ENCODE results near the gene NRXN3.

NRXN3 gene

GRCh38 chr14:78652727-78653126 lies 482.6 kb downstream of the NRXN3 start:
- in situ Hi-C loops (cut with HindIII; ENCODE audit: low sequenced_read_pairs), result no loop called here
- DNase-seq (ENCODE audit: low read depth), result no peak
- no peak overlapping the region for H3K4me3 ChIP-seq (ENCODE audit: low read depth, low read length)
- no peak for TF ChIP-seq CTCF (IDR thresholded peaks at IDR 0.05; ENCODE audit: low read depth, low read length, missing control alignments)

GRCh38 chr14:78653173-78653572 lies 483.0 kb downstream of the NRXN3 start:
- in situ Hi-C loops (cut with HindIII; ENCODE audit: low sequenced_read_pairs), result no loop called here
- no peak for TF ChIP-seq CTCF (IDR thresholded peaks at IDR 0.05; ENCODE audit: low read depth, low read length, missing control alignments)
- DNase-seq (ENCODE audit: low read depth), result no peak
- H3K4me3 ChIP-seq (ENCODE audit: low read depth, low read length), result no peak overlapping the region

DNA sequence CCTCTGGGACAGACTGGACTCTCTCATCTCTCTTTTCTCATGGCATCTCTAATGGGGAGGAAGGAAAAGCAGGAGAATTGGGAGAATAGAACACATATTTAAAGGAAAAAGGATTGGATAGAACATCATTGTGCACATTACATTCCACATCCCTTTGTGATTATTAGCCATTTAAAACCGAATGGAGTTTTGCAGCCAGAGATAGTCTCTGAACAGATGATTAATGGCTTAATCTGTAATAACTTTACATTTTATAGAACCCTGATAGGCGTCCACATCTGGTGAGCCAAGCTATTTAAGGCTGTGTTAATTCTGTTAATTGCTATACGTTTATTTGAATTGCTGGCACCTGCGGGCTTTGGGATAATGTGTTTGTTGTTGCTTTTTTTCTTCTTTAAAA lies 487.3 kb downstream of the NRXN3 start:
- in situ Hi-C loops (cut with HindIII; ENCODE audit: low sequenced_read_pairs), result no loop called here
- H3K4me3 ChIP-seq (ENCODE audit: low read depth, low read length), result no peak overlapping the region
- no peak for DNase-seq (ENCODE audit: low read depth)
- TF ChIP-seq CTCF (IDR thresholded peaks at IDR 0.05; ENCODE audit: low read depth, low read length, missing control alignments), result no peak

GRCh38 chr14:78664841-78665240 lies 494.7 kb downstream of the NRXN3 start:
- in situ Hi-C loops (cut with HindIII; ENCODE audit: low sequenced_read_pairs), result no loop called here
- no peak overlapping the region for H3K4me3 ChIP-seq (ENCODE audit: low read depth, low read length)
- no peak for DNase-seq (ENCODE audit: low read depth)
- TF ChIP-seq CTCF (IDR thresholded peaks at IDR 0.05; ENCODE audit: low read depth, low read length, missing control alignments), result no peak

DNA sequence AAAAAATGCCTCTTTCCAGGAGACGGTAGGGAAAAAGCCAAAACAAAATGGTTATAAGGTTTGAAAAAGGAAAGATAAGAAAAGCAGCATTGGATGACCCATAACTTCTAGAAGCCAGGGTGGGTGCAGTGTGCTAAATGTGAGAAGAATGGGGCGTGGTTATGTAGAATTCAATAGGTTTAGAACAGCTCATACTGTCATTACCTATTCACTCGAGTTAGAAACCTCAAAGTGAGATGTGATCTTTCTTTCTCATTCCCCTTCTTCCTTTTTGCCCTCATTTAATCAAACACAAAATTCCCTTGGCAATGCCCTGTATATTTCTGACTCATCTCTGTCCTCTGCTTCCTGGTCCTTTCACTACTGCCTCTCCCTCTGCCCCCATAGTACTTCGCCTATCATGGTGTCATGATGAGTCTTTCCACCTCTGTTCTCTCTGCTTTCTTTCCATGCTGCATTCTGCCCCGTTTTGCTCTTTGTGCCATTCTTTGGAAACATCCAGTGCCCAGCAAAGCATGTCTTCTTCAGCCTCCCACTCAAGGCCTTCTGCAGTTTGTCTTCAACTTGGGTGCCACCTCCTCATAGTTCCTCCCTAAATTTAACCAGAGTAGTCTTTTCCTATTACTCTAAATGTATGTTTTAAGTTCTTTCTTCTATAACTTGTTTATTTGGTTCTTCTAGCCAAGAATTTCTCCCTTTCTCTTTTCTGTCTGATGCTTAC lies 496.3 kb downstream of the NRXN3 start:
- no peak for TF ChIP-seq CTCF (IDR thresholded peaks at IDR 0.05; ENCODE audit: low read depth, low read length, missing control alignments)
- in situ Hi-C loops (cut with HindIII; ENCODE audit: low sequenced_read_pairs), result no loop called here
- no peak for DNase-seq (ENCODE audit: low read depth)
- no peak overlapping the region for H3K4me3 ChIP-seq (ENCODE audit: low read depth, low read length)

DNA sequence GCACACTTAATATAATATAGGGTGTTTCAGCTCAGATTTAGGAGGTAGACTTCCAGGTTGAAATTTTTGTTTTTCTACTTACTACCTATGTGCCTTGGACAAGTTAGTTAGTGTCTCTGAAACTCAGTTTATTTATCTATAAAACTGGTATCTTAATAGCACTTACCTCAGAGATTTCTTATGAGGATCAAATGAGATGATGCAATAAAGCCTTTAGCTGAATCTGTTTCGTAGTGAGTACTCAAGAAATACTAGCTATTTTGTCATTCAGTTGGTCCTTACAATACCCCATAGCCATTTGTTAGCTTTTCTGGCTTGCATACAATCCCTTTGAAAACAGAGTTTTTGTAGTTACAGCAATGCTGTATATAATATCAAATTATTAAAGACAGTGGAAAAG lies 497.0 kb downstream of the NRXN3 start:
- DNase-seq (ENCODE audit: low read depth), result no peak
- no peak for TF ChIP-seq CTCF (IDR thresholded peaks at IDR 0.05; ENCODE audit: low read depth, low read length, missing control alignments)
- H3K4me3 ChIP-seq (ENCODE audit: low read depth, low read length), result no peak overlapping the region
- in situ Hi-C loops (cut with HindIII; ENCODE audit: low sequenced_read_pairs), result no loop called here

Measured in astrocyte of the cerebellum (primary cell).